ENCODE measurements around the gene MED29.

The MED29 gene

GRCh38 chr19:39420769-39421168, 29.6 kb downstream of the MED29 start:
- TF ChIP-seq, protein P1, sequence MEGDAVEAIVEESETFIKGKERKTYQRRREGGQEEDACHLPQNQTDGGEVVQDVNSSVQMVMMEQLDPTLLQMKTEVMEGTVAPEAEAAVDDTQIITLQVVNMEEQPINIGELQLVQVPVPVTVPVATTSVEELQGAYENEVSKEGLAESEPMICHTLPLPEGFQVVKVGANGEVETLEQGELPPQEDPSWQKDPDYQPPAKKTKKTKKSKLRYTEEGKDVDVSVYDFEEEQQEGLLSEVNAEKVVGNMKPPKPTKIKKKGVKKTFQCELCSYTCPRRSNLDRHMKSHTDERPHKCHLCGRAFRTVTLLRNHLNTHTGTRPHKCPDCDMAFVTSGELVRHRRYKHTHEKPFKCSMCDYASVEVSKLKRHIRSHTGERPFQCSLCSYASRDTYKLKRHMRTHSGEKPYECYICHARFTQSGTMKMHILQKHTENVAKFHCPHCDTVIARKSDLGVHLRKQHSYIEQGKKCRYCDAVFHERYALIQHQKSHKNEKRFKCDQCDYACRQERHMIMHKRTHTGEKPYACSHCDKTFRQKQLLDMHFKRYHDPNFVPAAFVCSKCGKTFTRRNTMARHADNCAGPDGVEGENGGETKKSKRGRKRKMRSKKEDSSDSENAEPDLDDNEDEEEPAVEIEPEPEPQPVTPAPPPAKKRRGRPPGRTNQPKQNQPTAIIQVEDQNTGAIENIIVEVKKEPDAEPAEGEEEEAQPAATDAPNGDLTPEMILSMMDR (IDR thresholded peaks at IDR 0.05; ENCODE audit: insufficient read depth, missing control alignments): no peak
- FAIRE-seq (no peak), DNase-seq (ENCODE audit: insufficient read length, low spot score) (no peak)

- TF ChIP-seq, protein P1 (IDR thresholded peaks at IDR 0.05; ENCODE audit: insufficient read depth, missing control alignments): no peak
- no peak for FAIRE-seq
These were observed 30.8 kb downstream of the MED29 start for GRCh38 chr19:39422020-39422419.

GRCh38 chr19:39423258-39424086, 32.3 kb downstream of the MED29 start:
- FAIRE-seq: no peak
- TF ChIP-seq, protein P1 (IDR thresholded peaks at IDR 0.05; ENCODE audit: insufficient read depth, missing control alignments): no peak
- DNase-seq (ENCODE audit: insufficient read length, low spot score): no peak

More at GRCh38 chr19:39422020-39422419, 30.8 kb downstream of the MED29 start:
- DNase-seq (ENCODE audit: insufficient read length, low spot score): no peak

DNA sequence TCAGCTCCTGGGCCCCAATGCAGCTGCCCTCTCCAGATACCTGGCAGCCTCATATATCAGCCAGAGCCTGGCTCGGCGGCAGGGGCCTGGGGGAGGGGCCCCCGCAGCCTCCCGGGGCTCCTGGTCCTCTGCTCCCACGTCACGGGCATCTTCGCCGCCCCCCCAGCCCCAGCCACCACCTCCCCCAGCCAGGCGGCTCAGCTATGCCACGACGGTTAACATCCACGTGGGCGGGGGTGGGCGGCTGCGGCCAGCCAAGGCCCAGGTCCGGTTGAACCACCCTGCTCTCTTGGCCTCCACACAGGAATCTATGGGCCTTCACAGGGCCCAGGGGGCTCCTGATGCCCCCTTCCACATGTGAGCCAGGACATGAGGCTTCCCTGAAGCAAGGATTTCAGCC, 33.8 kb downstream of the MED29 start:
- DNase-seq (ENCODE audit: insufficient read length, low spot score) (no peak), FAIRE-seq (no peak)
- TF ChIP-seq, protein P1 (IDR thresholded peaks at IDR 0.05; ENCODE audit: insufficient read depth, missing control alignments): no peak

DNA sequence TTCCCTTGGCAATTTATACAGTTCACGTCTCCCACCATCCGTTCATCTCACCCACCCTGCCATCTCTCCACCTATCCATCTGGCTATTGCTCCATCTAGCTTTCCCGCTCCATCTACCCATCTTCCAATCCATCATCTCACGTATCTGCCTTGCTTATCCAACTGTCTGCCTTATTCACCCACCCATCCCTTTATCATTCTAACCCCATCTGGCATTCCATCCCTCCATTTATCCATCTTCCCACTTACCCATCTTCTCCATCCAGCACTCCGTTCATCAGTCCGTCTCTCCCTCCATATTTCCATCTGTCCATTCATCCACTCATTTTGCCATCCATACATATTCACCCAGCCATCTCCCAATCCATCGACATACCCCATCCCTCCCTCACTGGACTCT, 34.6 kb downstream of the MED29 start:
- no peak for DNase-seq (ENCODE audit: insufficient read length, low spot score)
- no peak for FAIRE-seq
- TF ChIP-seq, protein P1 (IDR thresholded peaks at IDR 0.05; ENCODE audit: insufficient read depth, missing control alignments): no peak

DNA sequence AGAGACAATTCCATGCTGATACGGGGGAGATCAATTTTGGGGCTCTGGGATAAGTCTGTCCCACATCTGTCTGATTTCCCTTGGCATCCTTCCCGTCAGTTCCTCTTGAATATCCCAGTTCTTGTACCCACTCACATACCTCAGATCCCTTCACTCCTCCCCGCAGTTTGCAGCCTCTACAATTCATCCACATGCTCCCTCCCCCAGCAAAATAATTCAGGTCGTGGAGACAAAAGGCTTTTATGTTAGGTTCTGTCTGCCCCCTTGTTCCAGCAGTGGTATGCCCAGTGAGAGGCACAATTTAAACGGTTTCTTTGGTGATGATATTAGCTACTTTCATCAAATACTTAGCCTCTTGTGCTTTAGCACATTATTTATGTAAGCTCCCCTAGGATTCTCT, 35.0 kb downstream of the MED29 start:
- TF ChIP-seq, protein P1 (IDR thresholded peaks at IDR 0.05; ENCODE audit: insufficient read depth, missing control alignments): no peak
- no peak for DNase-seq (ENCODE audit: insufficient read length, low spot score)

GRCh38 chr19:39427707-39428106, 36.5 kb downstream of the MED29 start:
- DNase-seq (ENCODE audit: insufficient read length, low spot score): no peak
- TF ChIP-seq, protein P1 (IDR thresholded peaks at IDR 0.05; ENCODE audit: insufficient read depth, missing control alignments): no peak
- FAIRE-seq: no peak

More for the DNA sequence above, 35.0 kb downstream of the MED29 start:
- no peak for FAIRE-seq
